Transverse colon (tissue), 4 donors: Measurements from ENCODE around the gene CRELD2. TPM values are rescaled to one million over a fixed set of nuclear protein-coding genes. Genes with fewer than 3 reads are reported as not detected.

Experiments used
- DNase-seq: peaks from one replicate; pipeline ENCODE4 v3.0.0-alpha.2; 2019
- H3K27ac ChIP-seq, 4 donors: fragments of 200-600 bp; sonication (generic); 2 replicates each; pipeline ENCODE4 v1.5.1; 2016 to 2018; ENCODE audit warnings: inconsistent platforms in 4 of 4
- H3K27me3 ChIP-seq: fragments of 200-600 bp; sonication (generic); 2 replicates; pipeline ENCODE4 v1.5.1; 2017; ENCODE audit warnings: inconsistent platforms
- H3K36me3 ChIP-seq, 4 donors: fragments of 200-600 bp; sonication (generic); 2 replicates each; pipeline ENCODE4 v1.5.1; 2017 to 2019; ENCODE audit warnings: inconsistent platforms in 4 of 4
- H3K4me1 ChIP-seq, 4 donors: fragments of 200-600 bp; sonication (generic); 2 replicates each; pipeline ENCODE4 v1.5.1; 2017 to 2020; ENCODE audit warnings: inconsistent platforms in 4 of 4
- H3K4me3 ChIP-seq, 4 donors: fragments of 200-600 bp; sonication (generic); 1 replicate in 1 of 4; 2 replicates in 3 of 4; pipeline versions ENCODE4 v1.5.1 to v1.6.1; 2017 to 2019; ENCODE audit warnings: inconsistent platforms in 4 of 4
- H3K9me3 ChIP-seq, 2 donors: fragments of 200-600 bp; sonication (generic); 2 replicates each; pipeline ENCODE4 v1.5.1; 2017 to 2019; ENCODE audit warnings: inconsistent platforms in 2 of 2
- CTCF ChIP-seq, 5 experiments: fragments of 200-600 bp in 3 of 5; fragments of 450-650 bp in 2 of 5; sonication (generic) in 3 of 5; IDR thresholded peaks; 1 replicate in 2 of 5; 2 replicates in 3 of 5; pipeline ENCODE4 v1.5.1; 2016 to 2017; ENCODE audit warnings: antibody characterized with exemption in 5 of 5, inconsistent platforms in 3 of 5, mild to moderate bottlenecking in 2 of 5, moderate library complexity in 1 of 5
- EP300 ChIP-seq: sonication (generic); formaldehyde crosslinking; IDR thresholded peaks from one replicate; pipeline ENCODE4 v1.6.1; 2017; ENCODE audit warnings: antibody characterized with exemption, low read depth
- POLR2A ChIP-seq: fragments of 450-650 bp; IDR thresholded peaks from one replicate; pipeline ENCODE4 v1.6.1; 2016; ENCODE audit warnings: antibody characterized with exemption, mild to moderate bottlenecking, moderate library complexity
- POLR2AphosphoS5 ChIP-seq, 3 donors: sonication (generic); formaldehyde crosslinking; IDR thresholded peaks; one replicate each; pipeline ENCODE4 v1.6.1; 2016; ENCODE audit warnings: antibody characterized with exemption in 3 of 3
- WGBS, 2 donors: methylation state at CpG; one replicate each; pipeline ENCODE4 v1.1.5; 2018; ENCODE audit warnings: low coverage in 1 of 2; 5-methylcytosine and 5-hydroxymethylcytosine counted together
- in situ Hi-C, 4 donors: fragments of 200-750 bp; cut with MboI; loops; one replicate each; pipeline versions ENCODE4 v1.15.0 to v1.15.1; 2017; ENCODE audit warnings: low sequenced_read_pairs in 3 of 4, low pct_ligation_motif_present in 1 of 4, low pct_unique_long_range_greater_than_20kb in 1 of 4
- intact Hi-C: fragments of 100-400 bp; cut with DNase I; formaldehyde crosslinking; loops from one replicate; pipeline ENCODE4 v1.15.1; 2023; ENCODE audit warnings: low total_unique reads
- total RNA-seq, 4 donors: library from RNA; depleted of rRNA; stranded (reverse); fragments of >200 nt; gene quantifications; one replicate each; pipeline ENCODE4 v1.1.0, GENCODE V29; 2016

Gene CRELD2
- total RNA-seq, 4 donors from 2014 or later = 31.0 to 37.9 (median 36.4) TPM

GRCh38 chr22:49928185-49928495 lies 9.7 kb downstream of the CRELD2 start:
- intact Hi-C loops = loop anchor here (2.0 kb wide), 1 partner anchor 103 kb away; no protein-coding TSS in a partner anchor
- 82% methylated on average over 8 of the region's 8 CpGs; no CpG with 5 or more reads in 1 of the 2 donors for WGBS, 2 donors
- peaks cover 9% of the 10 kb centered on the region for H3K27me3 ChIP-seq
- TF ChIP-seq POLR2AphosphoS5 (IDR thresholded peaks at IDR 0.05) (no peak), EP300 (no peak), POLR2A (no peak), CTCF (IDR thresholded peaks at IDR 0.05) (no peak)
- in situ Hi-C loops = loop anchor here in 2 of 4 donors (10.0 kb wide), 1 partner anchor 107 kb away; no protein-coding TSS in a partner anchor
- no peak overlapping the region for H3K27ac ChIP-seq
- no peak for DNase-seq
- peaks cover 2 to 29% (median 17%) of the 10 kb centered on the region in 4 donors for H3K4me1 ChIP-seq
- H3K36me3 ChIP-seq = no peaks in the 10 kb centered on the region
- H3K4me3 ChIP-seq = no peak overlapping the region
- H3K9me3 ChIP-seq = no peaks in the 10 kb centered on the region

- Histone ChIP-seq H3K27ac (no peak overlapping the region), H3K4me1 (peaks cover 7 to 34% (median 22%) of the 10 kb centered on the region in 4 donors), H3K36me3 (no peaks in the 10 kb centered on the region), H3K27me3 (peaks cover 9% of the 10 kb centered on the region), H3K9me3 (no peaks in the 10 kb centered on the region), H3K4me3 (no peak overlapping the region)
- TF ChIP-seq POLR2AphosphoS5 (IDR thresholded peaks at IDR 0.05) (no peak), EP300 (no peak), CTCF (IDR thresholded peaks at IDR 0.05) (no peak), POLR2A (no peak)
- WGBS, 2 donors = 48 to 50% methylated on average over 2 to 38 of the region's 38 CpGs
- intact Hi-C loops (loop anchor here (2.0 kb wide), 1 partner anchor 102 kb away; no protein-coding TSS in a partner anchor), in situ Hi-C loops (loop anchor here in 2 of 4 donors (10.0 kb wide), 1 partner anchor 106 kb away; no protein-coding TSS in a partner anchor)
- no peak for DNase-seq
Observed at GRCh38 chr22:49928555-49929210, 10.2 kb downstream of the CRELD2 start.

GRCh38 chr22:49929211-49929979 lies 11.0 kb downstream of the CRELD2 start:
- in situ Hi-C loops (loop anchor here in 2 of 4 donors (10.0 kb wide), 1 partner anchor 105 kb away; no protein-coding TSS in a partner anchor), intact Hi-C loops (loop anchor here (2.0 kb wide), 1 partner anchor 101 kb away; no protein-coding TSS in a partner anchor)
- peaks cover 14 to 42% (median 27%) of the 10 kb centered on the region in 4 donors for H3K4me1 ChIP-seq
- TF ChIP-seq CTCF (IDR thresholded peaks at IDR 0.05) = peak; percentile 45 to 95 (median 76)
- TF ChIP-seq POLR2A = no peak
- H3K9me3 ChIP-seq = no peaks in the 10 kb centered on the region
- no peak overlapping the region for H3K27ac ChIP-seq
- 11% methylated on average over 21 of the region's 75 CpGs; no CpG with 5 or more reads in 1 of the 2 donors for WGBS, 2 donors
- H3K27me3 ChIP-seq = peaks cover 9% of the 10 kb centered on the region
- H3K4me3 ChIP-seq = peak overlapping the region in 2 of 4 donors; percentile 10 to 18
- peak; percentile 78 for DNase-seq
- H3K36me3 ChIP-seq = no peaks in the 10 kb centered on the region

- H3K27ac ChIP-seq = no peak overlapping the region
- H3K36me3 ChIP-seq = no peaks in the 10 kb centered on the region
- intact Hi-C loops (loop anchor here (2.0 kb wide), 1 partner anchor 101 kb away; no protein-coding TSS in a partner anchor), in situ Hi-C loops (loop anchor here in 3 of 4 donors (5.0 to 10.0 kb wide), 3 partner anchors 55 to 105 kb away; no protein-coding TSS in a partner anchor)
- no peak for DNase-seq
- WGBS, 2 donors = 59% methylated on average over 15 of the region's 21 CpGs; no CpG with 5 or more reads in 1 of the 2 donors
- H3K9me3 ChIP-seq = no peaks in the 10 kb centered on the region
- TF ChIP-seq POLR2A (no peak), POLR2AphosphoS5 (IDR thresholded peaks at IDR 0.05) (no peak), CTCF (IDR thresholded peaks at IDR 0.05) (peak in 1 of 5 experiments; percentile 15), EP300 (no peak)
- peaks cover 21 to 48% (median 34%) of the 10 kb centered on the region in 4 donors for H3K4me1 ChIP-seq
- H3K4me3 ChIP-seq = no peak overlapping the region
- H3K27me3 ChIP-seq = peaks cover 9% of the 10 kb centered on the region
Observed at GRCh38 chr22:49929994-49930575, 11.7 kb downstream of the CRELD2 start.
